ENCODE measurements around the gene CERK.

DNA sequence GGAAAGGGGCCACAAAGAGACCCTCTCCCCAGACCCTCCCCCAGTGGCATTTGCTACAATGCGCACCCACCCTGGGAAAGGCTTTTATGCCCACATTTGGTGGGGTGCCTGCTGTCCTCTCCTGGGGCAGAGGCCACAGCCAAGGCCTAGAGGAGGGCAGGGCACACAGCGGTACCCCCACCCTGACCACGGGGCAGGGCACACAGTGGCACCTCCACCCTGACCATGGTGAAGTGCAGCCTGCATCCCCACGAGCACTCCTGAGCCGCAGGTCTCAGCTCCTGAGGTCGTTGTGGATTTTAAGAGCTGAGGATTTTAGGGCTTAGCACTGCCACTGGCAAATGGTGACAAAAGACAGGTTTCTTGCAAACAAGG, 34.1 kb downstream of the CERK start:
- TF ChIP-seq POLR2A (IDR thresholded peaks at IDR 0.05; ENCODE audit: low read depth, low read length) (no peak), POLR2AphosphoS5 (IDR thresholded peaks at IDR 0.05; ENCODE audit: low read depth, low read length) (no peak), TAF1 (IDR thresholded peaks at IDR 0.05; ENCODE audit: borderline replicate concordance, low read depth, low read length) (no peak)

All from GM12892 (cell line).